Upper lobe of left lung (tissue), 4 donors: ENCODE measurements around the gene FAM3C.

Experiments used
- POLR2A ChIP-seq, 4 donors: fragments of 450-650 bp; IDR thresholded peaks; one replicate each; pipeline ENCODE4 v1.5.1; 2016 to 2017; ENCODE audit warnings: antibody characterized with exemption in 4 of 4, mild to moderate bottlenecking in 2 of 4
- TF ChIP-seq, protein P1 (sequence below), 6 experiments: fragments of 450-650 bp in 4 of 6; fragments of 200-600 bp in 2 of 6; sonication (generic) in 2 of 6; IDR thresholded peaks; one replicate each; pipeline ENCODE4 v1.5.1; 2016 to 2019; ENCODE audit warnings: antibody characterized with exemption in 6 of 6

DNA sequence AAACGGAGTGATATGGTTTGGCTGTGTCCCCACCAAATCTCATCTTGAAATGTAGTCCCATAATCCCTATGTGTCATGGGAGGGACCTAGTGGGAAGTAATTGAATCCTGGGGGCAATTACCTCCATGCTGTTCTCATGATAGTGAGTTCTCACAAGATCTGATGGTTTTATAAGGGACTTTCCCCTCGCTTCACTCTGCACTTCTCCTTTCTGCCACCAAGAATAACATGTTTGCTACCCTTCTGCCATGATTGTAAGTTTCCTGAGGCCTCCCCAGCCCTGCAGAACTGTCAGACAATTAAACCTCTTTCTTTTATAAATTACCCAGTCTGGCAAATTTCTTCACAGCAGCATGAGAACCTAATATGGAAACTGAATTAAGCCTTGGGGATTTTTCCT lies 19.1 kb downstream of the FAM3C start:
- no peak for TF ChIP-seq POLR2A (IDR thresholded peaks at IDR 0.05)
- TF ChIP-seq, protein P1, sequence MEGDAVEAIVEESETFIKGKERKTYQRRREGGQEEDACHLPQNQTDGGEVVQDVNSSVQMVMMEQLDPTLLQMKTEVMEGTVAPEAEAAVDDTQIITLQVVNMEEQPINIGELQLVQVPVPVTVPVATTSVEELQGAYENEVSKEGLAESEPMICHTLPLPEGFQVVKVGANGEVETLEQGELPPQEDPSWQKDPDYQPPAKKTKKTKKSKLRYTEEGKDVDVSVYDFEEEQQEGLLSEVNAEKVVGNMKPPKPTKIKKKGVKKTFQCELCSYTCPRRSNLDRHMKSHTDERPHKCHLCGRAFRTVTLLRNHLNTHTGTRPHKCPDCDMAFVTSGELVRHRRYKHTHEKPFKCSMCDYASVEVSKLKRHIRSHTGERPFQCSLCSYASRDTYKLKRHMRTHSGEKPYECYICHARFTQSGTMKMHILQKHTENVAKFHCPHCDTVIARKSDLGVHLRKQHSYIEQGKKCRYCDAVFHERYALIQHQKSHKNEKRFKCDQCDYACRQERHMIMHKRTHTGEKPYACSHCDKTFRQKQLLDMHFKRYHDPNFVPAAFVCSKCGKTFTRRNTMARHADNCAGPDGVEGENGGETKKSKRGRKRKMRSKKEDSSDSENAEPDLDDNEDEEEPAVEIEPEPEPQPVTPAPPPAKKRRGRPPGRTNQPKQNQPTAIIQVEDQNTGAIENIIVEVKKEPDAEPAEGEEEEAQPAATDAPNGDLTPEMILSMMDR (IDR thresholded peaks at IDR 0.05): no peak
